ENCODE data around the gene SORT1. TPM values are rescaled to one million over a fixed set of nuclear protein-coding genes. Genes with fewer than 3 reads are reported as not detected.

The SORT1 gene
- total RNA-seq, 4 donors from 2014 or later: 37.0 to 69.6 (median 44.7) TPM

DNA sequence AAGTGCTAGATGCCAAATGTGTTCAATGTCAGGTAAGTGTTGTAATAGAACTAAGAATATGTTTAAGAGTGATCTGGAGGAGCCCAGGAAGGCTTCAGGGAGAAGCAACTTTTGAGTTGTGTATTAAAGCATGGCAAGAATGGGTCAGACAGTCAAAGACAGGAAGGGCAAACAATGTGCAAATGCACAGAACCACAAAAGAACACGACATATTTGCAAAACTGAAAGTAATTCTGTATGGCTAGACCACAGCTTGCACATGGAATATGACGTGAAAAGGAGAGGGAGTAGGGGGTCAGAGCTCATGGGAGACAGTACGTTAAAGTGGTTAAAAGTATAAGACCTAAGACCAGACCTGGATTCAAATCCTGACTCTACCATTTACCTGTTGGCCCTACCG is 7.1 kb upstream of the SORT1 start:
- WGBS, 2 donors: 58 to 71% methylated on average over 4 of the region's 4 CpGs
- TF ChIP-seq POLR2A (IDR thresholded peaks at IDR 0.05): no peak
- TF ChIP-seq, protein P1, sequence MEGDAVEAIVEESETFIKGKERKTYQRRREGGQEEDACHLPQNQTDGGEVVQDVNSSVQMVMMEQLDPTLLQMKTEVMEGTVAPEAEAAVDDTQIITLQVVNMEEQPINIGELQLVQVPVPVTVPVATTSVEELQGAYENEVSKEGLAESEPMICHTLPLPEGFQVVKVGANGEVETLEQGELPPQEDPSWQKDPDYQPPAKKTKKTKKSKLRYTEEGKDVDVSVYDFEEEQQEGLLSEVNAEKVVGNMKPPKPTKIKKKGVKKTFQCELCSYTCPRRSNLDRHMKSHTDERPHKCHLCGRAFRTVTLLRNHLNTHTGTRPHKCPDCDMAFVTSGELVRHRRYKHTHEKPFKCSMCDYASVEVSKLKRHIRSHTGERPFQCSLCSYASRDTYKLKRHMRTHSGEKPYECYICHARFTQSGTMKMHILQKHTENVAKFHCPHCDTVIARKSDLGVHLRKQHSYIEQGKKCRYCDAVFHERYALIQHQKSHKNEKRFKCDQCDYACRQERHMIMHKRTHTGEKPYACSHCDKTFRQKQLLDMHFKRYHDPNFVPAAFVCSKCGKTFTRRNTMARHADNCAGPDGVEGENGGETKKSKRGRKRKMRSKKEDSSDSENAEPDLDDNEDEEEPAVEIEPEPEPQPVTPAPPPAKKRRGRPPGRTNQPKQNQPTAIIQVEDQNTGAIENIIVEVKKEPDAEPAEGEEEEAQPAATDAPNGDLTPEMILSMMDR (IDR thresholded peaks at IDR 0.05): no peak
- intact Hi-C loops (cut with DNase I): loop anchor here (5.0 kb wide), 1 partner anchor 128 kb away; no protein-coding TSS in a partner anchor

GRCh38 chr1:109402025-109402424 is 4.3 kb upstream of the SORT1 start:
- DNase-seq: no peak
- Histone ChIP-seq H3K36me3 (peaks cover 0 to 65% (median 19%) of the 10 kb centered on the region in 3 donors), H3K9me3 (no peaks in the 10 kb centered on the region), H3K4me3 (no peak overlapping the region), H3K27me3 (peaks cover 0 to 1% (median 0%) of the 10 kb centered on the region in 4 donors), H3K4me1 (peaks cover 0 to 16% (median 8%) of the 10 kb centered on the region in 3 donors), H3K27ac (no peak overlapping the region)
- intact Hi-C loops (cut with DNase I): loop anchor here (5.0 kb wide), 1 partner anchor 125 kb away; no protein-coding TSS in a partner anchor
- TF ChIP-seq POLR2A (IDR thresholded peaks at IDR 0.05): no peak
- TF ChIP-seq, protein P1 (IDR thresholded peaks at IDR 0.05): no peak

More for the DNA sequence above, 7.1 kb upstream of the SORT1 start:
- no peaks in the 10 kb centered on the region for H3K9me3 ChIP-seq
- no peaks in the 10 kb centered on the region for H3K4me1 ChIP-seq
- no peak overlapping the region for H3K4me3 ChIP-seq
- H3K27me3 ChIP-seq: no peaks in the 10 kb centered on the region
- peaks cover 6 to 93% (median 33%) of the 10 kb centered on the region in 3 donors for H3K36me3 ChIP-seq
- no peak for DNase-seq
- no peak overlapping the region for H3K27ac ChIP-seq

- no peak for DNase-seq
- H3K27me3 ChIP-seq: peaks cover 0 to 8% (median 0%) of the 10 kb centered on the region in 4 donors
- H3K4me1 ChIP-seq: peaks cover 0 to 34% (median 8%) of the 10 kb centered on the region in 3 donors
- H3K4me3 ChIP-seq: no peak overlapping the region
- intact Hi-C loops (cut with DNase I): loop anchor here (5.0 kb wide), 1 partner anchor 123 kb away; no protein-coding TSS in a partner anchor
- peaks cover 0 to 46% (median 12%) of the 10 kb centered on the region in 3 donors for H3K36me3 ChIP-seq
- H3K27ac ChIP-seq: no peak overlapping the region
- H3K9me3 ChIP-seq: no peaks in the 10 kb centered on the region
- TF ChIP-seq, protein P1 (IDR thresholded peaks at IDR 0.05): no peak
- TF ChIP-seq POLR2A (IDR thresholded peaks at IDR 0.05): no peak
- WGBS, 2 donors: 92 to 98% methylated on average over 3 of the region's 3 CpGs
Measured at GRCh38 chr1:109400035-109400655, 2.4 kb upstream of the SORT1 start.

- peaks cover 0 to 39% (median 12%) of the 10 kb centered on the region in 3 donors for H3K36me3 ChIP-seq
- peaks cover 0 to 37% (median 8%) of the 10 kb centered on the region in 3 donors for H3K4me1 ChIP-seq
- no peak for DNase-seq
- H3K27me3 ChIP-seq: peaks cover 0 to 8% (median 0%) of the 10 kb centered on the region in 4 donors
- H3K4me3 ChIP-seq: no peak overlapping the region
- TF ChIP-seq POLR2A (IDR thresholded peaks at IDR 0.05): no peak
- TF ChIP-seq, protein P1 (IDR thresholded peaks at IDR 0.05): peak; percentile 42 to 80 (median 63)
- intact Hi-C loops (cut with DNase I): no loop called here
- no peaks in the 10 kb centered on the region for H3K9me3 ChIP-seq
- peak overlapping the region in 2 of 4 donors; percentile 85 to 93 for H3K27ac ChIP-seq
- WGBS, 2 donors: 32% methylated on average over 2 of the region's 2 CpGs
Measured at GRCh38 chr1:109399326-109399957, 1.7 kb upstream of the SORT1 start.
